GM10248 (cell line): Measurements from ENCODE around the gene GRIK1.

ENCODE experiments used
- CTCF ChIA-PET: fragments of 300-600 bp; sonication (Branson Sonifier 250); formaldehyde crosslinking; extraction: SDS; loops from one replicate; lab custom pipeline; 2021; ENCODE audit warnings: antibody characterized with exemption; lab: Yijun Ruan, JAX
- POLR2A ChIA-PET: fragments of 350-650 bp; sonication (Branson Sonifier 250); formaldehyde crosslinking; extraction: SDS; loops from one replicate; lab custom pipeline; 2020; ENCODE audit warnings: antibody characterized with exemption; lab: Yijun Ruan, JAX
- DNase-seq: peaks from one replicate; pipeline ENCODE4 v3.0.0; 2012; ENCODE audit errors: extremely low spot score
- TF ChIP-seq, protein P1 (sequence below): IDR thresholded peaks from 2 replicates; pipeline ENCODE4 v1.5.1; 2012; ENCODE audit warnings: mild to moderate bottlenecking, low read depth; ENCODE audit errors: extremely low read depth, missing control alignments, control extremely low read depth

Gene GRIK1

DNA sequence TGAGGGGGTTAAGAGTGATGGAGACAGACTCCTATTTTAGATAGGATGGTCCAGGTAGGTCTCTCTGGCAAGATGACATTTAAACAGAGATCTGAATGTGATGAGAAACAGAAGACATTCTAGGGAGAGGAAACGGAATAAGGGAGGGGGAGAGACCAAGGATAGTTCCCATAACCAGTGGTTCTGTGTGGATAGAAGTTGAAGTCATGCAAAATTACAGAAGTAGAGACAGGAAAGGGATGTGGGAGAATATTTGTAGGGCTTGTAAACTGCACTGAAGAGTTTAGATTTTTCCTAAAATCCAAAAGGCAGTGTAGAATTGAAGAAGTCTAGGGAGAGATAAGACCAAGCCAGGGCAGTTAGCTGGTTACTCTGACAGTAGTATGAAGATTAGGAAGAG, 200.6 kb downstream of the GRIK1 start:
- TF ChIP-seq, protein P1, sequence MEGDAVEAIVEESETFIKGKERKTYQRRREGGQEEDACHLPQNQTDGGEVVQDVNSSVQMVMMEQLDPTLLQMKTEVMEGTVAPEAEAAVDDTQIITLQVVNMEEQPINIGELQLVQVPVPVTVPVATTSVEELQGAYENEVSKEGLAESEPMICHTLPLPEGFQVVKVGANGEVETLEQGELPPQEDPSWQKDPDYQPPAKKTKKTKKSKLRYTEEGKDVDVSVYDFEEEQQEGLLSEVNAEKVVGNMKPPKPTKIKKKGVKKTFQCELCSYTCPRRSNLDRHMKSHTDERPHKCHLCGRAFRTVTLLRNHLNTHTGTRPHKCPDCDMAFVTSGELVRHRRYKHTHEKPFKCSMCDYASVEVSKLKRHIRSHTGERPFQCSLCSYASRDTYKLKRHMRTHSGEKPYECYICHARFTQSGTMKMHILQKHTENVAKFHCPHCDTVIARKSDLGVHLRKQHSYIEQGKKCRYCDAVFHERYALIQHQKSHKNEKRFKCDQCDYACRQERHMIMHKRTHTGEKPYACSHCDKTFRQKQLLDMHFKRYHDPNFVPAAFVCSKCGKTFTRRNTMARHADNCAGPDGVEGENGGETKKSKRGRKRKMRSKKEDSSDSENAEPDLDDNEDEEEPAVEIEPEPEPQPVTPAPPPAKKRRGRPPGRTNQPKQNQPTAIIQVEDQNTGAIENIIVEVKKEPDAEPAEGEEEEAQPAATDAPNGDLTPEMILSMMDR, result no peak
- POLR2A ChIA-PET, result no interaction called here
- CTCF ChIA-PET, result no interaction called here
- no peak for DNase-seq

DNA sequence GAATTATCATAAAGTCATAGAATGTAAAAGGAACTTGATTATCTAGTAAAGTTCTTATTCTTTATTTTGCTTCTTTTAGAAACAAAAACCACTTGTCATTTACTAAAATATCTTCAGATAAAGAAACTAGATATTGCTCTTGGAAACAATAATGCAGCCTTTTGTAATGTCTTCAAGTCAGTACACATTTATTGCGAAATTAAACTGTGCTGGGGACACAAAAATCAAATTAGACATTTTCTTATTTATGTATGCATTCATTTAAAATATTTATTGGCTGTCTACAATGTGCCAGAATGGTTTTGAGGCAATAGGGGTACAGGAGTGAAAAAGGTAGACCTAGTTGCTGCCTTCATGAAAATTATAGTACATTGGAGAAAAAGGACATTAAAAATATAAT, 201.1 kb downstream of the GRIK1 start:
- DNase-seq, result no peak
- ChIA-PET CTCF (no interaction called here), POLR2A (no interaction called here)
- TF ChIP-seq, protein P1, result no peak

DNA sequence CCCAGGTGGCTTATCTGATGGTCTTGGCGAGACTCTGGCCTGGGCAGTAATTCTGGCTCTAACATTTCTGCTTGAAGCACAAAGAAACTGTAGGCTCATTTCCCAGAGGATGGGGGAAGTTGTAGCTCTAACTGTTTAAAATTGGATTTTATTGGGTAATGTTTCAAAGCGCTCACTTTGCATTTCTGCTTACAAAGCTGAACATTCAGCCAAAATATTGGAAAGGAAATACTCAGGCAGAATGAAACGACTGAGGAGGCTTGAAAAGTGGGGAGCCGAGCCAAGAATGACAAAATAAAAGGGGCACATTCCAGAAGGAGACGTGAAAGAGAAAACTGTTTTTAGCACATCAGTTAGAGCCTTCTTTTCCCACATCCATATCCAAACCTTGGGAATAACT, 202.6 kb downstream of the GRIK1 start:
- ChIA-PET POLR2A (no interaction called here), CTCF (no interaction called here)

DNA sequence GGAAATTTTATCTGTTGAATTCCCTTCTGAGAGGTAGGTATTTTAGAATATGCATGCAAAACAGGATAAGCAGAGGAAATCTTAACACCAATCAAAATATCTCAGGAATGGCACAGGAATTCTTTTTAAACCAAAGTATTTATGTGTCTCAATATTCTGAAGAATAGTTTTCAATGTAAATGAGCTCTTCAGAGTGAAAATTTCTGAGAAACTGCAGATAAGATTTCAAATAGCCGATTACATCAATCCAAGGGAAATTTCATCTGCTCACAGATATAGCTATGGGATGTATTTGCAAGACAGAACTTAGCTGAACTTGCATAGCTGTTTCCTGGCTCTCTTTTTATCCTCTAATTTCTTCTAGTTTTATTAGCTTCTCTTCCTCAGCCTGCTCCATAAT, 209.5 kb downstream of the GRIK1 start:
- TF ChIP-seq, protein P1, result no peak
- DNase-seq, result no peak
- CTCF ChIA-PET, result interaction anchor here (1.1 to 2.4 kb wide), 2 partner anchors 15 to 18 kb away, joined by 3 to 8 read pairs; no protein-coding TSS in a partner anchor
- POLR2A ChIA-PET, result no interaction called here

More for the DNA sequence above, 202.6 kb downstream of the GRIK1 start:
- TF ChIP-seq, protein P1, result no peak
- no peak for DNase-seq

DNA sequence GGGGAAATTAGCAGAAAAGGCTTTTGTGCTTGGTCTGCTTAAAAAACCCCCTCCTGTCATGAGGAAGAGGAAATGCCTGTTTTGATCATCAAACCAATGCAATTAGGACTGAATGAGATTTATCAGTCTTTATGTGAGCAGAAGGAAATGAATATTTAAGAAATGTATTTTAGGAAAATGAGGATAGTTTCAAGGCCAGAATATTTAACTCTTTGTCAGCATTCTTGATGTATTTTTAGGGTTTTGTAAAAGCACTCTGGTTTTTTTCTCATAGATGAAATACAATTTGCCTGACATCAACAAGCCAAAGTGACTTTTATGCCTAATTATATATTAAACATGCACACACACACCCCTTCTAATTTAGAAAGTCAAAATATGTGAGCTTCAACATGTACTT, 213.8 kb downstream of the GRIK1 start:
- ChIA-PET CTCF (interaction anchor here (0.9 kb wide), 1 partner anchor 21 kb away, joined by 3 read pairs; no protein-coding TSS in a partner anchor), POLR2A (no interaction called here)
- TF ChIP-seq, protein P1, result no peak
- DNase-seq, result no peak

DNA sequence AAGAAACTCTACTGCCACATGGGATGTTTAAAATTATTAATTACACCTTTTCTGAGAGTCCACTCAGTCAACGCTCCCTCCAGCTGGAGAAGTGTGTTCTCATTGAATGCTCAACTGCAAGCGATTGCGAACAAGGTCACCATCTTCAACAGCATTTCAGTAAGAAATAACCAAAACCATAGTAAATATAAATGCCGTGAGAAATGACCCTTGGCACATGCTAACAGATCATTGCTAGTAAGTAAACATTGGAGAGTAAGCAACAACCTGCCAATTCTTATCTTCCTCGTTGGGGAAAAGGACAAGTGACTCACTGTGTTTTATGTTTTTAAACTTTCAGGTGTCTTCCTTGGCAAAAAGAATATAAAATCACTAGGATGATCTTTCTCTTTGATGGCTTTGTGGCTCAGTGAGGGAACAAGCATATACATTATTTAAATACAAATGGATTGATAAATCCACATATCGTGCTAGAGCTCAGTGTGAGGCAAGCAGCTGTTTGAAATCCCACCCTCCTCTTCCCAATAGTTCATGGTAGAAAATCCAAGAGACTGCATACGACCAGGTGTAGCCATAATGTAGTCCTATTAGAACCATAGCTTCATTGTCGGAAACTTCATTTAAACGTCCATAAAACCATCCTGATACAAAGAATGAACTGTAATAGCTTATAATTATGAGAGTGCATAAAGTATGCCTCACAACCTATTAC, 214.6 kb downstream of the GRIK1 start:
- DNase-seq, result no peak
- TF ChIP-seq, protein P1, result no peak
- POLR2A ChIA-PET, result no interaction called here

More for the DNA sequence above, 214.6 kb downstream of the GRIK1 start:
- CTCF ChIA-PET, result interaction anchor here (0.7 to 0.9 kb wide), 2 partner anchors 20 kb away, joined by 3 read pairs; no protein-coding TSS in a partner anchor
